GM21381 (cell line): ENCODE measurements around the gene LPCAT1.
A peak's percentile ranks its signal among the peaks of the same experiment; 100 is the strongest.
"Not testable (repeated sequence)": the region's sequence is repeated elsewhere in the genome, so short reads cannot be mapped to it uniquely, and the experiment has no call there.

Experiments
- ATAC-seq: cut with Tn5 transposase; IDR thresholded peaks from one replicate; pipeline ENCODE4 v1.9.1; 2021; ENCODE audit warnings: mild to moderate bottlenecking, moderate library complexity; ENCODE audit not compliant: unreplicated experiment

The LPCAT1 gene

DNA sequence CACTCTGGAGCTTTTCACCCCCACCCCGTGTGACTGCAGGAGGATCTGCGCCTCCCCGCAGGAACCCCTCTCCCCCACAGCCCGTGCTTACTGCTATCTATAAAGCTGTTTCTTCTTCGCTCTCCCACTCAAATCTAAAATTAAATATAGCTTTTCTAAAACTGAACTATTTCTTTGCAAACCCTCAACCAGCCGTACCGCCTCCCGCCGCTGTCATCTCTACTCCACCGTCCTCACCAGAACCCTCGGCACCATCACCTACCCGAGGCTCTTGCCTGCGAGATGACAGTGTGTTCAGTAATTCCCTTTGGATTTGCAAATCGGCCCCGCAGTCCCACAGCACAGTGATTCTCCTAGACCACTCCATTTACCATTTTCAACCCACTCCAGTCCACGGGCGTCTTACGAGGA, 13.6 kb downstream of the LPCAT1 start:
- ATAC-seq: no peak

DNA sequence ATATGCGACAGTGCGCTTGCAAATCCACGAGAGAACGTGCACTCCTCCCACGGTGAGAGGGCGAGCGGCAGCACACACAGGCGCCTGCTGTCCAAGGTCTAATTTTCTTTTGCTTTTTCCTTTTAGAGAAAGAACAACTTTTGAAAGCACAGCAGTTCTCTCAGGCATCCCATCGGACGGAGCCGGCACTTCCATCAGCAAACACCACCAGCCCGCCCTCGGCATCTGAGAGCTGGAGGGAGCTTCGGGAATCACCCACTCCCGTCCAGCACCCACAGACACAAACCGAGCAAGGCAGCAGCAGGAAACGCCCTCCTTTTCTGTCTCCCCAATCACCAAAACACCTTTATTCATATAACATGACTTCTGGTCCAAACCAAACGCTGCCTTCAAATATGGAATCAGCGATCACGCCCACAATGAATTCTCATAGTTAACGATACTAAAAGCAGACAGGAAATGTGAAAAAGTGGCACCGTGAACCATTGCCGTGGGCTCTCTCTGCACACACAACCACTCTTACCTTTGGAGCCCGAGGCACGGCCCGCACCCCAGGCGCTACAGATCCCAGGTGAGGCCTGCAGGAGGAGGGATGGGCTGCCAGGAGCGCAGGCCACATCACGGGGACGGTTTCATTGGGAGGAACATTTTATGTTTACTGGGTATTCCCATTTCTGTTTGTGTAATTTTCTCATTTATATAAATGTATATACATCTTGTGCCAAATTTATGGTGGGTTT, 14.2 kb downstream of the LPCAT1 start:
- no peak for ATAC-seq

DNA sequence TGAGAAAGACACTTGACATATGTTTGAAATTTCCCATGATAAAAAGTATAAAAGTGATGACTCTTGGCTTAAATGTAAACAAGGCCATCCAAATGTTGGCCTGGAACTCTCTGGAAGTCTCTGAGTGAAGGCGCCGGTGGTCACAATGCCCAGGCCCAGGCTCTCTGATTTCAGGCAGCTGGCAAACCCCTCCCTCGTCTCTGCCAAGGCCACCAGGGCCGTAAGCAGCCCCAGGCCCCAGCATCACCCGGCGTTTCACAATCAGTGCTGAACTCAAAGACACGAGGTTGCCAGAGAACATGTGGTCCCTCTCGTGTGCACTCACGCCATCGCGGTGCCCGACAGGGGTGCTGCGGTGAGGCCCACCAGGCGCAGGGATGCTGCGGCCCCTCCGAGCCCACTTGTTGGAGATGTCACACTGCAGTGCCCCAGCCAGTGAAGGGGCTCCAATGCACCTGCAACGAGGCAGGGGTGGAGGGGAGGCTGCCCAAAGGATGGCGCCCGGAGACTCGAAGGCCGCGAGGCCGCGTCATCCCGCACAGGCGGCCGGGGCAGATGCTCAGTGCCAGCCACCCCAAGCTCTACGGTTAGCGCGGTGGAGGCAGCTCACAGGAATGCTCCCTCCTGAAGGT, 15.0 kb downstream of the LPCAT1 start:
- no peak for ATAC-seq

DNA sequence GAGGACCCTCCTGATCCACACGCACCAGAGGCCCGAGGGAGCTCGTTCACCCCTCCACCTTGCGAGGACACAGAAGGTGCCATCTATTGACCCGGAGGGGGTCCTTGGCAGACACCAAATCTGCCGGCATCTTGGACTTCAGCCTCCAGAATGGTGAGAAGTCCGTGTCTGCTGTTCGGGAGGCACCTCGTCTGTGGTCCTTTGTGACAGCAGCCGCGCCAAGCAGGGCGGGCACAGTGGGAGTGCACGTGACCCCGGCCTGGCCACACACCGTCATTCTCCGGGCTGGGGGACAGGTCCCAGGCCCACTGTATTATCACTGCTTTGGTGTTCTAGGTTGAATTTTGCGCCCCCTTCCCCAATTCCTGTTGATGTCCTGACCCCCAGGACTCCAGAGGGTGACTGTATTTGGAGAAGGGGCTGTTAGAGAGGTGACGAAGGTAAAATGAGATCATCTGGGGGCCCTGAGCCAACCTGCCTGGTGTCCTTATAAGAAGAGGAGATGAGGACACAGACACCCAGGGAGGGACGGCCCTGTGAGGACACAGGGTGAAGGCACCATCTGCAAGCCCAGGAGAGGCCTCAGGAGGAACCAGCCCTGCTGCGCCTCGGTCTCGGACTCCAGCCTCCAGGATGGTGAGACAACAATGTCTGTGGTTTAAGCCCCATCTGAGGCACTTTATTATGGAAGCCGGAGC, 15.7 kb downstream of the LPCAT1 start:
- ATAC-seq: no peak

DNA sequence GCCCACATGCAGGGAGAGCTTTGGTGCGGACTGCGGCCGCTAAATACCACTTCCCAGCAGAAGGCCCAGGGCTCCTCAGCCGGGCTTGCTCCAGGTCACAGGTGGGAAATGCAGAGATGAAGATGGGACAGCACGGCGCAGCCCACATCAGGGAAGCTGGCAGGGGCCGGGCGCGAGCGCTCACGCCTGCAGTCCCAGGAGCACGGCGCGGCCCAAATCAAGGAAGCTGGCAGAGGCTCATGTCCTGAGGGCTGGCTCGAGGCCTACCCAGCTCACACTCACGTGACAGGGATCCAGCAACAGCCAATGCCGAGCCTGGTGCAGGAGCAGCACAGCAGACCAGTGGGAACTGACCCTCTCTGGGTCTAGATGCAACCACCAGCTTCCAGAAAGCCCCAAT, 16.3 kb downstream of the LPCAT1 start:
- no peak for ATAC-seq

DNA sequence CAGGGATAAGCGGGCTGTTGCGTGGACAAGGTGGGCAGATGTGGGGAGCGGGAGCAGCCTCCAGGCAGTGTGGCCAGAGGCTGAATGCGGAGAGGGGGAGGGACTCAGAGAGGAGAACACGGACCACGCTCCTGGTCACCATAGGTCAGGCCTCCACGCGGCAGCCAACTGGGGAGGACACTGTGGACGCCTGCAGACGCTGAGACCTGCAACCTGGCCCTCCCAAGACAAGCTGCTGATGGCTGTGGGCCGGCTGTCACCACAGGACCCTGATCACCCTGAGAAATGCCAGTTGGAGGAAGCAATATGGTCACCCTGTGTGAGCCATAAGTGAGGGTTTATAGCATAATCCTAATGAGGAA, 16.8 kb downstream of the LPCAT1 start:
- ATAC-seq: no peak

DNA sequence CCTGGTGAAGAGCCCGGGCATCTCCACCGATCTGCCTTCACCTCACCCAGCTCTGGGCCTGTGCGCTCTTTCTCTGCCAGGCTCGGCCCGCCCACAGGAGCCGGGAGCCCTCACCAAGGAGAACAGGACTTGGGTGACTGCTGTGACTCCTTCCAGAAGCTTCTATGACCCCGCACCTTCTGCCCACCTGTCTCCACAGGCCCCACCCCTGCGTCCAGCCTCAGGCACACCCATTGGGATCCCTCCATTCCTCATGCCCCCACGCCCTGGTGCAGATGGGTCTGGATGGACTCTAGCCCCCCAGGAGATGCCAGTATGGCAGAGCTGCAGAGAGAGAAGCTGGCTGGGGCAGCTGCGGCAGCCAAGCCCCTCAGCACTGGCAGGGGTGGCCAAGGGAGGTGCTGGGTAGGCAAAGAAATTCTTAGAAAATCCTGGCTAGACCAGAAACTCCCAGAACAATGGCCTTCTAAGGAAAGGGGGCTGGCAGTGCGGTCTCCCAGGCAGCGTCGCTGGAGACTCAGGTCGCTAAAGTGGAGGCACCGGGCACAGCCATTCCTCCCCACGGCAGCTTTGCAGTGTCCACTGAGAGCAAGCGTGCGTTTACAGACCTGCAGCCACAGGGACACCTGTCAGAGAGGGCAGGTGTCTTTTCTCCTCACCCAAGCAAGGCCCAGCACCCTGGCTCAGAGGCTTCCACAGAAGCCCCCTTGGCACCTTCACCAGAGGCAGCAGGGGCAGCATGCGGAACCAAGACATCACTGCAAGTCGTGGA, 17.3 kb downstream of the LPCAT1 start:
- no peak for ATAC-seq

DNA sequence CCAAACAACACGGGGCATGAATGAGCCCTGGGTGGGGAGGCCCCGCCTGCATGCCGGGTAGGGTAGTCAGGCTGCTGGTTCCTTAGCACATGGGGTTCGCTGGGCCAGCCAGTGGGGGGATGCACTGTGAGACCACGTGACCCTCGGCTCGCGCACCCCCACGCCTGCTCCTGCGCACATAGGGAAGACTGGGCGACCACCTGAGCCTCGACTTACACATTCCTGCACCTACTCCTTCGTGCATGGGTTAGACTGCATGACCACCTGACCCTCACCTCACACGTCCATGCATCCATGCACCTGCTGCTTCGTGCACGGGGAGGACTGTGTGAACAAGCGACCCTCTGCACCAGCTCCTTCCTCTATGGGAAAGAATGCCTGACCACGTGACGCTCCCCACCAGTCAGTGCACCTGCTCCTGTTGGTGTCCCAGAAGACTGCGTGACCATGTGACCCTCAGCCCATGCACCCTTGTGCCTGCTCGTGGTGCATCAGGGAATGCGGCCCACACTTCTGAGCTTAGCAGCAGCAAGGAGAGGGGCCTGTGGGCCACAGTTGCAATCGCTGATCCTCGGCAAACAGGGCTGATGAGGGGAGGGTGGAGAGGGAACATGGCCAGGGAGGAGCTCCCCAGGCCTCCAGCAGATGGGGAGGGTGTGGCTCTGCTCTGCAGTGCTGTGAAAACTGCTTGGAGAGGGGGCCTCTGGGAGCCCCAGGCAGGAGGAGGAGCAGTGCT, 18.1 kb downstream of the LPCAT1 start:
- ATAC-seq: no peak

DNA sequence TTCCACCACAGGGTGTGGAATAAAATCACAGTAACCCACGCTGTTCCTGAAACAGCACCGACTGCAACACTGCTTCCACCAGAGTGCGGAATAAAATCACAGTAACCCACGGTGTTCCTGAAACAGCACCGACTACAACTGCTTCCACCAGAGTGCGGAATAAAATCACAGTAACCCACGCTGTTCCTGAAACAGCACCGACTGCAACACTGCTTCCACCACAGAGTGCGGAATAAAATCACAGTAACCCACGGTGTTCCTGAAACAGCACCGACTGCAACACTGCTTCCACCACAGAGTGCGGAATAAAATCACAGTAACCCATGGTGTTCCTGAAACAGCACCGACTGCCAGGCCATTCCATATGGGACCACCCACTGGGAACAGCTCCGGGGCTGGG, 18.7 kb downstream of the LPCAT1 start:
- not testable (repeated sequence) for ATAC-seq

DNA sequence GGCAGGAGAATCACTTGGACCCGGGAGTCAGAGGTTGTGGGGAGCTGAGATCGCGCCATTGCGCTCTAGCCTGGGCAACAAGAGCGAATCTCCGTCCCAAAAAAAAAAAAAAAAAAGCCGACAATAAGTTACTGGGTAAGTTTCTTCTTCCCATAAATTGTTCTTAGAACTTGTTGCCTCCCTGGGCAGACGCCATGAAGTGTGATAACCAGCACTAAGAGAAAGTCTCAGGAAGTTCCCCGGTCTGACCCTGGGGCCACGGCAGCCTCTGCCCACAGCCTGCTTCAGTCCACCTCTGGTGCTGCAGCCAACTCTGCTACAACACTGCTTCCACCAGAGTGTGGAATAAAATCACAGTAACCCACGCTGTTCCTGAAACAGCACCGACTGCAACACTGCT, 19.1 kb downstream of the LPCAT1 start:
- ATAC-seq: no peak

DNA sequence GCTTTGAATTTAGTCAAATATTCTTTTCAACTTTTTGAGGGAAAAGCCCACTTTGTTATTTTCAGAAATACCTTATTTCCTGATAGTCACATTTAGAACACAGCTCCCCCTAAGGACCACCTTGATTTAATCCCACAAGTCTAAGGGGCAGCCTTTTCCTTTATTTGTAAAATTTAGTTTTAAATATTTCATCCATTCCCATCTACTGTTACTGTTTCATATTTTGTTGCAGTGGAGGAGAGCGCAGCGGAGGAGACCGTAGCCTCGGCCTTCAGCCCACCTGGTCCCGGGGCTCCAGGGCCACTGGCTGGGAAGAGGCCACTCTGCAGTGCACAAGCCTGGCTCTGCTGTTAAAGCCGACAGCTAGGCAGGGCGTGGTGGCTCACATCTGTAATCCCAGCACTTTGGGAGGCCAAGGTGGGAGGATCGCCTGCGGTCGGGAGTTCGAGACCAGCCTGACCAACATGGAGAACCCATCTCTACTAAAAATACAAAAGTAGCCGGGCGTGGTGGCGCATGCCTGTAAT, 19.6 kb downstream of the LPCAT1 start:
- ATAC-seq: no peak

DNA sequence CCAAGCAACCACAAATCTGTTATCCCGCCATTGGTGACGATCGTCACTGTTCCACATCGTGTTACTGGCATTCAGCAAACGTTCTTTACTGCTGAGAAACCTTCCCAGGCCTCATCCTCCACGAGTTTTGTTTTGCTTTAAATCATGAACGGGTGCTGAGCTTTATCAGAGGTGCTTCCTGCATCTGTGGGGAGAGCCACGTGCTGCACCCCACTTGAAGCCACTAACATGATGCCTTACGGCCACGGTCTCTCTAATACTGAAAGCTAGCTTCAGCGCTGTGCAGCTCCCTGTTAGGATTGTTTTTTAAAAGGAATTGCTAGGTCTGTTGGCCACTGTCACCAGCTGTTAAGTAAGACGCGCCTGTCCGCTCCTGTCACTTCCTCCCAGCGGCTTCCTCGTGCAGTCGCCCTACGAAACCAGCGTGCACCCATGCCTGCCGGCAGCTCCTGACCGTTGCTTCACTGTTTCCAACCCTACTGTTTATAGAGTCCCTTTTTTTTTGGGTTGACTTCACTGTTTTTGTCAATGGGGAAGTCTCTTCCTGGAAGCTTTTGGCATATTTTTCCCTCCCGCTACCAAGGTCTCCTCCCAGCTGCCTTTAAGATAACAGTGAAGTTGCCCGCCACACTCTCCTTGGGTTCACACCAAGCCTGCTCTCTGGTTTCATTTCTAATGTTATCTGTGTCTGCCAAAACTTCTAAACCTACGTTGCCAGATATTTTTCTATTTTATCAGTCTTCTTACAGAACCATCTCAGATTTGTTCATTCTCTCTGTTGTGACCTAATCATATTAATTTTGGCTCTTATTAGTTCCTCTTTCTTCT, 20.3 kb downstream of the LPCAT1 start:
- ATAC-seq: peak; percentile 31

DNA sequence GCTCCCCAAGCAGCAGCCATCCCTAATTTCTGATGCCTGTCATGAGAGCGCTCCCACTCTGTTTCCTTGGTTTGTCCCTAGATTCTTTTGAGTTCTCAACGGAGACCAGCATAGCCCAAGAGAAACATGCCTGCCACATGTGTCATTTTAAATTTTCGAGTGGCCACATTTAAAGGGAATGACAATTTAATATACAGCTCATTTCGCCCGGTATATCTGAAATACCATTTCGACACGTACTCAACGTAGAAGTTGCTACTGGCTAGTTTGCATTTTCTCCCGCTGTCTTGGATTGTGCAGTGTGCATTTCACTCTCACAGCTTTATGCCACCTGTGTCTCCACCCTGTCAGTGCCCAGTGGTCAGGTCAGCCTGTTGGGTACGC, 21.0 kb downstream of the LPCAT1 start:
- ATAC-seq: no peak

DNA sequence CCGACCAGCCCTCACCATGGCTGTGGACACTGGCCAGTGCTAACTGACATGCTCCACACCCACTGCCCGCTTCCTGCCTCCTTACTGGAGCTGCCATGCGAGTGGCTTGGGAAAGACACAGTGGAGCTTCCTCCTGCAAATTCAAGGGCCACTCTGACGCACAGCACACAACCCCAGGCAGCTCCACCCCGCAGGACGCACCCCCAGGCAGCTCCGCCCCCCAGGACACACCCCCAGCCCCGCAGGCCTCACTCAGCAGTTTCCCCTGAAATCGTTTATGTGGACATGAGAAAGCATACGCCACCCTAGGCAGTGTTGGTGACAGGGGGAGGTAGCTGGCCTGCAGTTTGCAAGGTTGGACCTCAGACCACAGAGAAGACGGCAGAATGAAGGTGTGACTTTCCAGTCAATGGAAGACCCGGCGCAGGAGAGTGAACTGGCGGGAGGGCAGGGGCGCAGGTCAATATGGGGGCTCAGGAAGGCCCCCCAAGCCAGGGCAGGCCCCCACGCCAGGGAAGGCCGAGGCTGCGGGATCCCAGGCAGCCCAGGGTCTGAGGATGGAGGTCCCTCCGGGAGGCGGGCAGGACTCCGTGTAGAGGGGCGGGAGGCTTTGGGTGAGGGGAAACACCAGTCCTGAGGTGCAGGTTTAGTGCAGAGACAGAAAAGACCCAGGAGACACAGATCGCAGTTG, 21.6 kb downstream of the LPCAT1 start:
- ATAC-seq: no peak

DNA sequence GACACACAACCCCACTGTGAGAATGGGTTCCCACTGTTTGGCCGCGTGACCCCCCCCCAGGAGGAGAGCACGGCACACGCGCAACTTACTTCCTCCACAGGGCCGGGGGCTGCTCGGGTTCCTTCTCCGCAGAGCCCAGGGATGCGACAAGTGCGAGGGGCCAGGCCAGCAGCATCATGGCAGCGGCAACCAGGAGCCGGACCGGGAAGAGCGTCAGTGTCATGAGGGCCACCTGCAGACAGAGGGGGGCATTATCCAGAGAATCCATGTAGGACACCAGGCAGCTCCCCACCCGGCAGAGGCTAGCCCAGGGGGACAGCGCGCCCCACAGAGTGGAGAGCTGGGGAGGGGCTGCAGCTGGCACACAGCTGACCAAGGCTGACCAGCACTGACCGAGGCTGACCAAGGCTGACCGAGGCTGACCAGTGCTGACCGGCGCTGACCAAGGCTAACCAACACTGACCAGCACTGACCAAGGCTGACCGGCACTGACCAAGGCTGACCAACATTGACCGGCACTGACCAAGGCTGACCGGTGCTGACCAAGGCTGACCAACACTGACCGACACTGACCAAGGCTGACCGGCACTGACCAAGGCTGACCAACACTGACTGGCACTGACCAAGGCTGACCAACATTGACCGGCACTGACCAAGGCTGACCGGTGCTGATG, 22.3 kb downstream of the LPCAT1 start:
- ATAC-seq: no peak

DNA sequence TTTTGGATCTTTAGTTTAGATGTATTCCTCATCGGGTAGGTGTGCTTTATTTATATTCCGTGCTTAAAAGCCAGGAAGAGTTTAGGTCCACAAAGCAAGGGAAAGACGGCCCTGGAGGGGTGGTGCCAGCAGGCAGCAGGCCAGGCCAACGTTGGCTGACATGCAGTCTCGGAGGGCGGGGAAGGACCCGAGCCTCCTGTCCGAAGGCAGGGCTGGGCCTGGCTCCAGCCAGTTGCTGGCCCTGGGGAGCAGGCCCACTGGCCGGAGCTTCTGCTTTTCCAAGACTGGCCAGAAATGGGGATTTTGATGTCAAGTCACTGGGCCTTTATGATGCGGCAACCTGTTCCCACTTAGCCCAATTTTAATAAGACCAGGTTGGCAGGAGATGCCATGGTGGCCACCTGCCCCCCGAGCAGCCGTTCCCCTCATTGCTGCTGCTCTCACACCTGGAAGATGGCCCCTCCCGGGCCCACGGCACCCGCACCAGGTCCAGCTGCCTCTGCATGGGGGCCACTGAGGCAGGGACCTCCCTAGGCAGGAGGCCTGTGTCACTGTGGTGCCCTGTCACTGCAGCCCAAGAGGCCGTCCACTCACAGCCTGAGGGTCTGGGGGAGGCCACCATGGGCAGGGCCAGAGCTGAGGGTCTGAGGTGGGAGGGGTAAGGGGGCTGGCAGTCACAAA, 23.2 kb downstream of the LPCAT1 start:
- no peak for ATAC-seq

DNA sequence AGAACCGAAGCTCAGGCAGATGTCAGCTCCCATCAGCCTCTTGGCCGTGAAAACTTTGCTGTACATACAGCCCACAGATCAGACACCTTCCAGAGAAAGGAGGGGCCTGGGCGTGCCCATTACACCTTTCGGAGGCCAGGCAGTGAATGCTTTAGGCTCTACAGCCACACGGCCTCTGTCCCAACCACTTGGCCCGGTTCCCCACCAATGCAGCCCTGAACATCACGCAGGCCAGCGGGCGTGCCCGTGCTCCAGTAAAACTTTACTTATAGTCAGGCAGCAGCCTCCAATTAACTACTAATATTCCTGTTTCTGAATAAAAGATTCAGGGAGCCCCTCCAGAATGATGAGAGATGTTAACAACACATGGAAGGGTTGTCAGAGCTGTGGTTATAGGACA, 23.9 kb downstream of the LPCAT1 start:
- ATAC-seq: no peak
